ENCODE results near the gene RELN.

RELN gene

DNA sequence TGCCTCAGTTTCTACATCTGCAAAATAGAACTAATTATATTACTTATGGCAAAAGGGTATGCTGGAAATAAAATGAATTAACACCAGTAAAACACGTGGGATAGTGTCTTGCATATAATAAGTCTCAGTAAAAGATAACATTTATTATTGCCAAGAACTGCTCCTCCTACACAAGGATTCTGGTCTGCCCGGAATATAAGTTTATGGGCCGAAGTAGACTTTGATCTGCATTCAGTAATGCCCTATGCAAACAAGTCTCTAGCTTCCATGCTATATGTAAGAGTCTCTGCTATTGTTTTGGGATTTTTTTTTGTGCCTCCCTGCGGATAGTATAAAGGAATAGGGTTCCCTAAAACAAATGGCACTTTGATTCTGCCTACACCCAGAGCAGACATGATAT, 417.9 kb downstream of the RELN start:
- no peak for TF ChIP-seq CTCF (IDR thresholded peaks at IDR 0.05)

DNA sequence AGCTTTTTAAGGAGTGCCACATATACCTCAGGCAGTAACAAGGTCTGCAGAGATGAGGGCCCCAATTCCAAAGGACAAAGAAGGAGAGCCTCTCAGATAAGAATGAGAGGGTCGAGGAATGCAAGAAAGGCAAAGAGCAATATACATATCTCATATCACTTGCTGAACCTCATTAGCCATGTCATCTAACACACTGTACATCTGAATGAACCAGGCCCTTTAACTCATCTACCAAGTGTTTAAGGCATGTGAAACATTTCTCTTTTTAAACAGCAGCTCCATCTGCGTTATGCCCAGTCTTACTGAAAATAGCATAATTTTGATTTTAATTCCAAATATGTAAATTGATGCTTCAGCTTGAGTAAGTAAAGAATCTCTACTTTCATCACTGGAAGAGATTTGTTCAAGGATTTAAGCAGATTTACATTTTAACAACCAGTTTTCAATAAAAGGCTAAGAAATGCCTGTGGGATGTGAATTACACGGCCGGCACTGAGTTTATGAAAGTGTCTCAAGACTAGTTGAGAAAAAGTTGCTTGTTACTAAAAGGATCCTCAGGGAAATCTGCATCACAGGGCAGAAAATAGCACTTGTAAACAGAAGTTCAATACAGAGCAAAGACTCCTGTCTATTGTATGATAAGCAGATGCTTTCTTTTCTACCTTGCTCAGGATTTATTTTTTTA, 419.7 kb downstream of the RELN start:
- no peak for TF ChIP-seq CTCF (IDR thresholded peaks at IDR 0.05)

GRCh38 chr7:103564416-103564815, 425.0 kb downstream of the RELN start:
- no peak for TF ChIP-seq CTCF (IDR thresholded peaks at IDR 0.05)

DNA sequence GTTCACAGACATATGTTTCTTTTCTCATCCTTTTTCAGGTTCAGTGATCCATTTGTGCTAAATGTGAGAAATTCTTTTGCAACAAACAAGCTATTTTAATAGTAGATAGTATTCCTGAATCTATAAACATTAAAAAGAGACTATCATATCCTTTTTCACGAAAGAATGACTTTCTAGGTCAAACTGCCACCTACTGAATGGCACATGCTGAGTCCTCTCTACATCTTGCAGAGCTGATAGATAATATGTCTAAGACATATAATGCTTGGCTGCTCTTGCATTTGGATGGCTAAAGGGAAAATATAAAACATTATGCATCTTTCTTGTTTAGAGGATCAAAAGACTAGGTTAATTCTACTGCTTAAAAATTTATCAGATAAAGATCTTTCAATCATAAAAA, 429.3 kb downstream of the RELN start:
- no peak for TF ChIP-seq CTCF (IDR thresholded peaks at IDR 0.05)

- TF ChIP-seq CTCF (IDR thresholded peaks at IDR 0.05) = no peak
These were observed 438.4 kb downstream of the RELN start for GRCh38 chr7:103551016-103551415.

GRCh38 chr7:103549786-103550185, 439.7 kb downstream of the RELN start:
- TF ChIP-seq CTCF (IDR thresholded peaks at IDR 0.05) = no peak

GRCh38 chr7:103547451-103548284, 441.8 kb downstream of the RELN start:
- TF ChIP-seq CTCF (IDR thresholded peaks at IDR 0.05) = no peak
